GM18508 (cell line): ENCODE data around the gene CDKAL1.
A peak's percentile ranks its signal among the peaks of the same experiment; 100 is the strongest.
"Not testable (repeated sequence)": the region's sequence is repeated elsewhere in the genome, so short reads cannot be mapped to it uniquely, and the experiment has no call there.

ENCODE experiments used
- ATAC-seq: cut with Tn5 transposase; IDR thresholded peaks from one replicate; pipeline ENCODE4 v1.9.1; 2021; ENCODE audit warnings: moderate number of reproducible peaks; ENCODE audit not compliant: insufficient read depth, unreplicated experiment

The CDKAL1 gene

DNA sequence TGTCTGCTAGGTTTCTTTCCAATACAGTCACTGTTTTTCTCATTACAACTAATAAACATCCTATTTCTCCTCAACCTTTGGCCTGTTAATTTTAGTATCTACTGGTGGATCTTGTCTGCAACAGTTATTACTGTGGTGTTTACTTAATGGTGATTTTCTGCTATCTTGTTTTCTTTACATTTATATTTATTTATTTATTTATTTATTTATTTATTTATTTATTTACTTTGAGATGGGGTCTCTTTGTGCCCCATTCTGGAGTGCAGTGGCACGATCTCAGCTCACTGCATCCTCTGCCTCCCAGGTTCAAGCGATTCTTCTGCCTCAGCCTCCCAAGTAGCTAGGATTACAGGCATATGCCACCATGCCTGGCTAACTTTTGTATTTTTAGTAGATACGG lies 15.1 kb downstream of the CDKAL1 start:
- not testable (repeated sequence) for ATAC-seq

DNA sequence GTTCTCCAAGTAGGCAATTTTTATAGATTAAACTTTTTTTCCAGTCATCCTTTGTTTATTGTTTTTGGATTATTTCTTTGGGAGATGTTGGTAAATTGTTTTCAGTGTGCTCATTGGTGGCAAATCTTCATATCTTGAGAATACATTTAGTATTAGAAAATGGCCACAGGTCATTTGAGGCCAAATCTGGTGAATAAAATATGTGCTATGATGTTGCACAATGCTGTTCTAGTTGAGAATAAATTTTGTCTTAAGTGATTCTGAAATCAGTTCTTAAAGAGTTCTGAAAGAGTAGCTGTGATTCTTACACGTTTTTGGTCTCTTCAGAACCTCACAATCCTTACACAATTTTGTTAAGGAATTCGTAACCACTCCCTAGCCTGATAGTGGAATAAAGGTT lies 20.1 kb downstream of the CDKAL1 start:
- ATAC-seq = no peak

DNA sequence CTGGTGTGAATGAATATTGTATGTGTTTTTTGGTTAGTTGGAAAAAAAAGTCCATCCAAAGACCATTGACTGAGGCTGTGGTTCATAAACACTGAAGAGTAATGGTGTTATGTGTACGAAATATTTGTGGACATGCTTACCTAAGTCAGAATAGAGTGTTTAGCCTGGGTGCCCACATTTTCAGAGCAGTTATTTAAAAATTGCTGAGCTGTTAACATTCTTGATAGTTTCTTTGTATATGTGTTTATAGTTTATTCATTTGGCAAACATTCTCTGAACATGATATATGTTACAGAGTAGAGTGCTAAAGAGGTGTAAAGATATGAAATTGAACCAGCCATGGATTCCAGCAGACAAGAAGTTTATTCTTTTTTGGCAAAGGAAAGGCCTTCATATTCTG lies 20.6 kb downstream of the CDKAL1 start:
- ATAC-seq = no peak

DNA sequence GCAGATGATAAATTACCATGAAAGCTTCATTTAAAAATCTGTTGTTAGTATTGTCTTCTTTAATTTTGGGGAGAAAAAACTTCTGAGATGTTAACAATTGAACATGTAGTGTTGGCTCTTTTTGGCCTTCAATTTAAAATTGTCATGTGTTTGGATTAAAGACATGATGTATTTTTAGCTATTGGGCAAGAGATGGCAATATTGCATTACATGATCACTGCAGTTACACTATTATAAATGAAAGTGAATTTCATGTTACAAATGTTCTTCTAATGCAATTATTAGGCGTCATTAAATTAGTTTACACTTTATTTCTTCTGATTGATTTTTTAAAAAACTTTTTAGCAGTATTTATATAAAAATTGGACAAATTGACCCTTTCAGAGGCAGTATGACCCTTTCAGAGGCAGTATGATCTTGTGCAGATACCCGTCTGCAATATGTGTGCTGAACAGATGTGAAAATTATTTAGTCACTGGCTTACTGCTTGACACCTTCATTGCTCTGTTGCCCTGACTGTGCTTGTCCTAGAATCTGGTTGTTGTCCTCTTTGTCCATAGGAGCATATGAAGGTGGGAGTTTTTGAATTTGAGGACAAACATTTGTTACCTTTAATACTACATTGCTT lies 25.8 kb downstream of the CDKAL1 start:
- ATAC-seq = no peak

DNA sequence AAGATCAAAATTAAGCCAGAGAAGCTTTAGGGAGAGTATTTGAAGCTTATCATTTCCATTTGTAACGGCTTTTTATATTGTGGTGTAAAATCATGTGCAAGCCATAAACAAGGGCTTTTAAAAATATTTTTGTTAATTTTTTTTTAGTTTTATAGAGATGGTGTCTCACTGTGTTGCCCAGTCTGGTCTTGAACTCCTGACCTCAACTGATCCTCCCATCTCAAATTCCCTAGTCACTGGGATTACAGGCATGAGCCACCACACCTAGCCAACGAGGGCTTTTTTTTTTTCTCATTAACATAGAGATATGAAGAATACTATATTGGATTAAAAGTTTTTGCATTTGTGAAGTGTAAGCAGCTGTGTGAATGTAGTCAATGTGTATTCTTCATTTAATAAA lies 29.1 kb downstream of the CDKAL1 start:
- no peak for ATAC-seq

DNA sequence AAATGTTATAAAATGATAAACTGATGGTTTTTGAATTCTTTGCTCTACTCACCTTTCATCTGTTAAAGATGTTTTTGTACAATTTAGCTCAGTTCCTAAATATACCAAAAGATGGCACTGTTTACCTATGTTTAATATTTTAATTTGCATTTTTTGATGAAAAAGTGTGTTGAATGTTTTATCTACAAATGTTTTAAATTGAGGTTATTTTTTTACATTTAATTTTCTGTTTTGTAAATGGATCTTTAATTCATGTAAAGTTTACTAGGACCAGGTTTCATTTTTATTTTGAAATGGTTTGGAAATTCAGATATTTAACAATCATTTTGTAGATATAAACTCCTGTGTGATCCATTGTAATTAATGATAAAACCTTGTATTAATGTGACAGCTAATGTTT lies 30.0 kb downstream of the CDKAL1 start:
- no peak for ATAC-seq

DNA sequence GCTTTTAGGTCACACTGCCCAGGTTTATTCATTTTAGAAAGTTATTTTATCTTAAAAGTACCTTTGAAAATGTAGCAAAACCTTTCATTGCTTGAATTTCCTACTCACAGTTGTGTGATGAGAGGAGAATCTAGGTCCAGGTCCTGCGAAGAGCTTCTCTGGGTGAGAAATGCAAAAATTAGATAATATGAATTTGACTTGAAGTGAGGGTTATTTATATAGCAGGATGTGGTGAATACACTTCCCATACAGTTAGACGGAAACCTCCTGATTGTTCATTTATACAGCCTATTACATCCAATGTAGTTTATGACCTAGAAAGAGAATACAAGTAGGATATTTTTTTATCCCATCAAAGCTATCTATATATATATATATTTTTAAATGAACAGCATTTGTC lies 30.5 kb downstream of the CDKAL1 start:
- ATAC-seq = peak; percentile 70

DNA sequence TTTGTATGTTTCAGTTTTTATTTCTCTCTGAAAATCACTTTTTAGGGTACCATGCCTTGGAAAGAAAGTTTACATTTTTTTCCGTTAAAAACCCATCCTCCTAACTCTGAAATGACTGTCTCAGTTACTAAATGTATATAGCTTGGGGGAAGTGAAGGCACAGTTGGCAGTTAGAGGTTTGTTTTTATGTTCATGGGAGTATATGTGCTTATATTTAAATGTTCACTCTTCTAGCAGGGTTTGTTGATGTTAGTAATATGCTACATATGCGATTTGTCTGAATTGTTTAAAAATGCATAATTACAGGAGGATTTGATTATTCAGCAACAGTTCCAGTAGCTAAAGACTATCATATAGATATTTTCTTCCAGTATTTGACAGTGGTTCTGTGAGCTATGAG lies 31.1 kb downstream of the CDKAL1 start:
- no peak for ATAC-seq

DNA sequence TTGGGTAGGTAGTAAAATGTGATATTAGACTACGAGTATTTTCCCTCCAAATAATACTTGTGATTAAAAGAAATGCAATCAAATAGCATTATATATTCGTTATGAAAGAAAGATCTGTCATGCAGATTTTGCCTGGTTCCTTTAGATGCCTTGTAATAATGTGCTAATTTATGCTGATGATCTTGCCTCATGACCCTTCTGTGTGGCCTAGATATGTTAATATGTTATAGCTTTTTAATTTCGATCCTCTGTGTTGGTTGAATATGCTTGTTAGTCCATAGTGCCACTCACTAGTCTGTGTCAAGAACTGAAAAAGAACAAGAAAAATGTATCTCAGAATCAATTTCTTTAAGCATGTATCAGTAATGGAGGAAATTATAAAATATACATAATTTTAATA lies 31.9 kb downstream of the CDKAL1 start:
- ATAC-seq = no peak

DNA sequence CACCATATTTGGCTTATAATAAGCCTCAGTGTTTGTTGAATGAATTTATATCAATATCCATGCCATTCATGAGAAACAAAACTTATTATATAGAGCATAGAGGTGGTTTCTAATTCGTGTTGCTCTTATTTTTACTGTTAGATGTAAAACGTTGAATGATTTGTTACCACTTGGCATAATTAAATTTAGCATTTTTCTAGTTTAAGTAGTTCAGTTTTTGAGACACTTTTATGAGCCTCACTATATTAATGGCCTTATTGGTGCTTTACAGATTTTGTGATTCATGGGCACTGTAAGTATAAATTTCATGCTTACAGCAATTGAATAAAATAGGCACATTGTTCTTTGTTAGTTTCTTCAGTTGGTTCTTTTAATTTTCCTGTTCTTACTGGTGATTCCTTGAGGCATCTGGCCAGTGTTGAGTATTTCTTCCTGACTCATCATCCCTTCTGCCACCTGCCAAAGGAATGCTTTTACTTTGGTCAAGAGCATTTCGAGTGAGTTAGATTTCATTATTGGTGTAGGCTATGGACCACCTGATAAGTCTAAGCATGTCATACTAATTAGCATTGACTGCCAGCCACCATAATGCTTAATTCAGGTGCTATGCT lies 34.8 kb downstream of the CDKAL1 start:
- ATAC-seq = no peak

DNA sequence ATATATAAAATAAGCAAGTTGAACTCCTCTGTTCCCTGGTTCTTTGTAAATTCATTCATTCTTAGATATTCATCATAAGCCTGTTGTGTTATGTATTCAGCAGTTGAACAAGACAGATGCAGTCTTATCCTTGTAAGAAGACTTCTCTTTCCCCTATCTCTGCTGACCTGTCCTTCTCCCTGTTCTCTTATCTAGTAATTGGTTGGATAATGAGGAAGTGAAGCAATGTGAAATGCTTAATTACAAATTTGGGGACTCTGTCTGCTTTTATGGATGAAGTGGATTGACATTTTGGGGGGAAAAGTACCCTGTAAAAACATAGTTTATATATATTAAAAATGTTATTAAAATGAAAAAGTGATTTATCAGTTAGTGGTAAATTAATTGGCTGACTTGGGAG lies 37.0 kb downstream of the CDKAL1 start:
- ATAC-seq = no peak

DNA sequence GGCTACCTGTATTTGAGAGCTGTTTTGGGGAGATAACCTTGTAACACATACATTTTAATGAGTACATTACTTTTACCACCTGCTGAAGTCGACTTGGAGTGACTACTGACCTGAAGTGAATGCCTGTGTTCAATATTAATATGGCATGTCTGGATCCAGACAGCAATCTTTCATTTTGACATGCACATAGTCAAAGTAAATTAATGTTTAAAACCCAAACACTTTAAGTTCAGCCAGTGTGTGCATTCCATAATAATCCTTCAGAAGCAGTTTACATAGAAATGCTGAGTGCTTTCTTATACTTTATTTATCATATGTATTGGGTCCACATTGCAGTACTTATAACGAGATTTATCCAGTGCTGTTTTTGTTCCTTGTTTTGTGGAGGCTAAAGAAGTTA lies 38.0 kb downstream of the CDKAL1 start:
- no peak for ATAC-seq

DNA sequence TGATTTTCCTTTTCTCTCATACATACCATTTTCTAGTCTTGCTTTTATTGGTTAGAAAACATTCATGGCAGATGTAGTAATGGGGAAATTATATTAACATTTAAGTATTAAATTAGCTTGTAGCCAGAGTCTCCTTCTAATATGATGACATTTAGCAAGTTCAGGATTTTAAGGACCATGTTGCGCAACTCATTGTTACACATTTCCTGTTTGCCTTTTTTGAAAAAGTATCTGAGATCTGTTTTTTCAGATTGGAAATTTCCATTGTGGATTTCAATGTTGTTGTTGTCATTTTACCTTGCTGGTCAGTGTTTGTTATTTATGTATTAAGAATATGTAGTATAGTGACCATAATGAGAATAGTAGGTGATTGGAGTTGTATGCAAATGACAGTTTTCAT lies 38.7 kb downstream of the CDKAL1 start:
- ATAC-seq = no peak

DNA sequence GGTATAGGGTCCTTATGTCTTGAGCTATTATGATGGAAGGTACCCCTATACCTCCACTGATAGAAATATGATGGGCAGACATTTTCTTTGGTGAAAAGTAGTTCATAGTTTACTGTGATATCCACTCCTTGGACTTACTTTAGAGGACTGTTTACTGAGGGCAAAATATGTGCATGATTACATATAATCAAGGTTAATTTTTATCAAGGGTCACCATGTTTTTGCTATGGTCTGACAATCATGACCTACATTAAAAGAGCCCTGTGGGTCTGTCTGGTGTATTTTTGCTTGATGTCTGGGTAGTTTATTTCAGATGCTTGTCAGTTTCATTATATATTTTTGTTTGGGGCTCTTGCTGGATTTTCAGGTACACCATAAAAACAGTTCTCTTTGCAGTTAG lies 40.1 kb downstream of the CDKAL1 start:
- ATAC-seq = no peak

DNA sequence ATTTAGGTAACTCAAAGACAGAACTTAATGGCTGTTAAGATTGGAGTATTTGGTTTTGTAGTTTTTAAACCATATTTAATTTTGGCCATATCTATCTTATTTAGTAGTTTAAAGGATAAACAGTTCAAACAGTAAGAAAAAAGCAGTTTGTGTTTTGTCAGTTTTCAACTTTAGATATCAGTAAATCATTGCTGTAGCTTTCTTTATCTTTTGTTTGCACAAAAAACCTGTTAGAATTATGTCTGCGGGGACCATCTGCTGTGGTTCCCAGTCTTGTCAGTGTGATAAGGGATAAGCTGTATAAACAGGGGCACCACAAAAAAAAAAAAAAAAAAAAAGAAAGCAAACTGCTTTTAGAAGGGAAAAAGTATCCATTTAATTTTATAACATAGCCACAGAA lies 40.9 kb downstream of the CDKAL1 start:
- ATAC-seq = no peak

DNA sequence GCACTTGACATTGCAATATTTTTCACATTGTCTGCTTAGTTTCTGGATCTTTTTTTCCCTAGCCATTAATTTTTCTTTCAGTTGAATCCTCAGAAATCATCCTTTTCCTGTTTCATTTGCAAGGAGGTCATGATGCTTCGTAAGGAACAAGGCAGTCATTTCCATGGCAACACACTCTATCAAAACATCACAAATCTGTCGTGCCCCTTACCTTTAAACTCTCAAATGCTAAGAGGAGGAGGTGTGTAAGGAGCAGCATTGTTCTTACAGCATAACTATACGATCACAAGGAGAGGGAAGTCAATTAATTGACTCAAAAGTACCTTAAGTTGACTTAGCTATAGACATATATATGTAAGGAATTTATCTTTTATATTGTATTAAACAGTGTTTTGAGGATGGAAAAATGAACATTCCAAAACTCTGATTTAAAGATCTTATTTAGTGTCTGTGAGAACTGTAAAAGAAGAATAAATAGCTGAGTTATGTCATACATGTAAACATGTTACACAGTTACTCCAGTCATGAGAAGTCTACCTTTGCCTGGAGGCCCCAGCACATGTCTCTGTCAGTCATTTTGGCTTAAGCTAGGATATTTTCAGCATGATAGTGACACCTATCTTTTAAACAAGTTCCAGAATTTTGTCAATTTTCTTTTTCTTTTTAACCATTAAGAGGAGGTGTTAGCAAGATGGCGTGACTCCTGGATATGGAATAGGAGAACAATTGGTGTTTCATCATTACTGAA lies 41.6 kb downstream of the CDKAL1 start:
- no peak for ATAC-seq

DNA sequence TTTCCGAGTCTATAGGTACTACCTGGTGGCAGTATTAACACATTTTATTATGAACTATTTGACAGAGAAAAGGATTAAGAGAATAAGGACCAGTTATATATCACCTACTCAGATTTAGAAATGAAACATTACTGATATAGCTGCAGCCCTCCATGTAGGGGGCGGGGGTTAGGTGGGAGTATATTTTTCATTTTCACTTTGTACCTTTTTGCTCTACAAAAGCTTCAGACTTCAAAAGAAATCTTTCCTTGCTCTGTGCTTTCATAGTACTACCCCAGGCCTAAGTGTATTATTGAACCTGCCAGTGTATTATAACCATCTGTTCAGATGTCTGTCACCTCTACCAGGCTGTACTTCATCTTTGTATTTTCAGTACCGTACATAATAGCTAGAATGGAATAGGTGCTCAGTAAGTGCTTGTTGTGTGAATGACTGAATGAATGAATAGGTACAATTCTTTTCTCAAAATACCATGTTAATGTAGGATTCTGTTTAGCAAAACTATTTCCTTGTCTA lies 43.0 kb downstream of the CDKAL1 start:
- no peak for ATAC-seq

DNA sequence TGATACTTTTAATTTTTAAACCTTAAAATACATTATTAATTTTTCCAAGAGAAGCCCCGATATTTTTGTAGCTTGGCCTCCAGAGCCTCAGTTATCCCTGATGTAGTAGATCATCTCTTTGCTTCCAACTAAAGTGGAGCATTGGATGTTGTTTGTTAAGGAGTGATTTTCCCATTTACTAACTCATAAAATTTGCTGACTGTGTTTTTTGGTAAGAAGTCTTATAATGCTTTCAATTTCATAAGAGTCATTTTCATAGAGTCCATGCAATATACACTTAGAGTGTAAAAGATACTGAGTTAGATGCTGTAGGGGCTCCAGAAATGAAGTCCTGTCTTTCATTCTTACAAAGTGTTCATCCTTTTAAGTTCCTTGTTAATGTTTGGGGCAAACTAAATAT lies 46.8 kb downstream of the CDKAL1 start:
- ATAC-seq = no peak

DNA sequence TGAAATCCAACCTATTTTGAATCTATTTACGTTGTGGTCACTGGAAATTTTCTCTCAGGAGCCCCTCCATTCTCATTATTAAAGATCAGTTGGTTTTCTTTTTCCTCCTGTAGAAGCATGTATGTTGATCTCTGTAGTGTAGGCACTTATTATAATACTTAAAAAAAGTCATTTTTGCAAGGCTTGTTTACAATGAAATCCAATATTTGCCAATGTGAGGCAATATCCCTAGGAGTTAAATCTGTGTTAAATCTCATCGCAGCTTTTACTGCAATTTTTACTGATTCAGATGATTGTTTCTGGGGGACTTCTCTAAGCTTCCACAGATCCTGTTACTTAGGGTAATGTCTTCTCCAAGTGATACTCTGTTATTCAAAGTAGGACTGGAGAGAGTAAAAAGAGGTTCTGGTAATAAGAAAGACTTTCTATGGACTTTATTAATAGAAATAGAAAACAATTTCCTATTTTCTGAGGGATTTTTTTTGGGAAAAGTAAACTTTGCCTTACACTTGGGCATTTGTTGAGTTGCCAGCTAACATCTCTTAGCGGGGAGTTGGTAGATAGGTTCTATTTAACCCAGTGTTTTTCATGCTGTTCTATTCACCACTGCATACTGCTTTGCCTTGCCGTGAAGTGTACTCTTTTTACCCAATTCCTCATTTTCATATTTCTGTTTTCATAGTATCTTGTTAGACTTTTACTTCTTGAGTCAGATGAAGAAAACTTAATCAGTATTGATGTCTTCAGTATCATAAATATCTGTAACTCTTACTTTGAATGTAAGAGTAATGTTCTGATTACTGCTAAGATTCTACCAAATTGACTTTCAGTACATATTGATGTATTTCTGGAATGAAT lies 48.6 kb downstream of the CDKAL1 start:
- ATAC-seq = no peak

DNA sequence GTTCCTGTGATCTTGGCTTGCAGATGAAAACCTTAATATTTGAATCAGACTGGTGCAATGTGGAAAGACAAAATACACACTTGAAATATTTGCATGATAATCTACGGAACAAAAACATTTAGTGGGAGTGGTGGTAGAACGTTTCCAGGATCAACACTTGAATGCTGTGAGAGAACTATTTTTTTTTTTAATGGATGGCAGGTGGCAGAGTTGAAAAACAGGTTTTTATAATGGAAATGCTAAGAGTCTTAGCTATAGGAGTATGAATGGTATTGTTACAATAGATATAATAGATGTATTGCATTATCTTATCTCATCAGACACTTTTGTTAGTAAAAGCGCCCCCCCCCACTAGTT lies 49.2 kb downstream of the CDKAL1 start:
- no peak for ATAC-seq
